HG03460 (cell line): Measurements from ENCODE around the gene DGCR6.
"Not testable (repeated sequence)": the region's sequence is repeated elsewhere in the genome, so short reads cannot be mapped to it uniquely, and the experiment has no call there.

Experiments
- ATAC-seq: cut with Tn5 transposase; IDR thresholded peaks from one replicate; pipeline ENCODE4 v1.9.1; 2021; ENCODE audit not compliant: unreplicated experiment

The DGCR6 gene

GRCh38 chr22:18905540-18906409 is at the start of gene DGCR6:
Gene DGCR6, plus strand, starts transcription at chr22:18906320. Its CDS starts 55 bp downstream, at chr22:18906375.
- ATAC-seq: peak; percentile 80

GRCh38 chr22:18859314-18859713 is 46.8 kb upstream of the DGCR6 start:
- ATAC-seq: not testable (repeated sequence)

DNA sequence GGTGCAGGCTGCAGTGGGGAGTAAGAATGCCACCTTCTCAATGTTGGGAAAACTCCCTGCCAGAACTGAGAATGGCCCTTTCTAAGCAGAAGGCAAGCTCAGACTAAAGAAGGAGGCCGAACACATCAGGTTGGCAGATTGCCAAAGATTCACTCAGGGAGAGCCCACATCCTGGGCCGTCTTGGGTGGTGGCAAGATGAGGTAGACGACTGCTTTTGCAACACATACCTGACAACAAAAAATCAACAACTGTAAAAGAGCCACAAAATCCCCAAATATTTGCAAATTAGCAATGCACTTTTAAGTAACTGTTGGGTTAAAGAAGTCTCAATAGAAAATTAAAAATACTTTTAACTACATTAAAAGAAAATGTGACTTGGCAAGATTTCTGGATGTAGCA is 24.9 kb upstream of the DGCR6 start:
- not testable (repeated sequence) for ATAC-seq

DNA sequence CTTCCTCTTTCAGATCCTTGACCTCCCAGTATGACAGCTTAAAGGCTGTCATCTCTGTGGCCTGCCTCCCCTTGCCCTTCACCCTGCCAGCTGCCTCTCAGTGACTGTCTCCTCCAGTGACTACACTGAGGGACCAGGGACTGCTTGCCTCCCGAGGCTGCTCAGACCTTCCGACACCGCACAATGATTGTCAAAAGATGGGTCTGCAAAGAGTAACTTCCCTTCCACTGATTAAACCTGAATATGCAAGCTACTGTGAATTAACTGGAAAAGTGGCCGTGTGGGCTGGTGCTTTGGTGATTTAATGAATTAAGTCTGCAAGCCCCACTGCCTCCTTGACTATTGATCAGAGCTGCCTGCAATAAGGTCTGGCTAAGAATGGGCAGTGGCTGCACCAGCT is 21.7 kb upstream of the DGCR6 start:
- ATAC-seq: not testable (repeated sequence)

GRCh38 chr22:18888115-18888514 is 18.0 kb upstream of the DGCR6 start:
- ATAC-seq: no peak

GRCh38 chr22:18890510-18891192 is 15.5 kb upstream of the DGCR6 start:
- not testable (repeated sequence) for ATAC-seq

GRCh38 chr22:18893775-18894174 is 12.3 kb upstream of the DGCR6 start:
- not testable (repeated sequence) for ATAC-seq

- ATAC-seq: not testable (repeated sequence)
Measured at GRCh38 chr22:18896037-18896657, 10.0 kb upstream of the DGCR6 start.

DNA sequence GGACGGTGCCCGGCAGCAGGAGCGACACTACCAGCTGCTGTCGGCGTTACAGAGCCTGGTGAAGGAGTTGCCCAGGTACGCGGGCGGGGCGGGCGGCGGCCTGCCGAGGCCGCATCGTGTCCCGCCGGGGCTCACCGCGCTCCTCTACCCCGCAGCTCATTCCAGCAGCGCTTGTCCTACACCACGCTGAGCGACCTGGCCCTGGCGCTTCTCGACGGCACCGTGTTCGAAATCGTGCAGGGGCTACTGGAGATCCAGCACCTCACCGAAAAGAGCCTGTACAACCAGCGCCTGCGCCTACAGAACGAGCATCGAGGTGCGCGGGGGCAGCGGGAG is 258 bp downstream of the DGCR6 start:
- not testable (repeated sequence) for ATAC-seq

- ATAC-seq: no peak
Measured at GRCh38 chr22:18906896-18907295, 776 bp downstream of the DGCR6 start.

DNA sequence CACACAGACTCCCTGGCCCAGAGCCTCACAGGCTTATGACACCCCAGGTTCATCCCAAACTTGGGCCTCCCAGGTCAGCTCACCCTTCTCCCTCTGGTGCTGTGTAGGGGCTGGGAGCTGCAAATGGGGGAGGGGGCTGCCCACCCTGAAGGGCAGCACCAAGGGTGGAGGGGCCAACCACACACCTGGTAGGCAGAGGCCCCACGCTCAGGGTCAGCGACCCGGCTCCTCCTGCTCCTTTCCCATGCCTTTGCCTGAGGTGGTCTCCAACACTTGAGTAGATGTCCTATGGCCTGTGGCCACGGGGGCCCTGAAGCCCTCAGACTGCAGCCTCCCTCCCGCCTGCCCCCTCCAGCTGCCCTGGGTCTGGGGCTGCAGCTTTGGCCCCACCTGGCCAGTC is 3.4 kb downstream of the DGCR6 start:
- no peak for ATAC-seq

- ATAC-seq: not testable (repeated sequence)
Measured at GRCh38 chr22:18911535-18911934, 5.4 kb downstream of the DGCR6 start.

DNA sequence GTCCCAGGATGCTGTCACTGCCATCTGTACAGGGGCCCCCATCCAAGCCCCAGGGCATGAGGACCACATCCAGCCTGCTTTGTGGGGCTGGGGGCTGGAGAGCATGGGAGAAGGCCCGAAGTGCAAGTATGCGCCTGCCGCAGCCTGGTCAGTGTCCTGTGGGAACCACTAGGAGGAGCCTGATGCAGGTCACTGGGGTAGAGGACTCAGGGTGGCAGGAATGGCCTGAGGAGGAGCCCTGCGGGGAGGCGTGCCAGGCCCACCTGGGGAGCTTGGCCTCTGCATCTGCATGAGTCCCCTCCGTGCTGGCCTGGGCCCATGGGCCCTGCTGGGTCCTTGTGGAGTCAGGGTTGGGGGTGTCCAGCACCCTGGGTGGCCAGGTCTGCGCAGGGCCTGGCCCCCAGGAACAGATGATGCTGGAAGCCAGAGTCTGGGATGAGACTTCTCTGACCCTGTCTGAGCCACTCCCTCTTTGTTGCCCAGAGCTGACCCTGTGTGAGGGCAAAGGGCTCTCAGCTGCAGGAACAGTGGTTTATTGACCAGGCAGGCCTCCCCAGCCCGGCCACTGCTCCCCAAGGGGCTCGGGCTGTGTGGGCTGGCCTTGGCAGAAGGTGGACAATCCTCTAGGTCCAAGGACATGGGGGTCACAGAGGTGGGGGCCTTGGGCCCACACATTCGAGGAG is 6.3 kb downstream of the DGCR6 start:
- not testable (repeated sequence) for ATAC-seq

GRCh38 chr22:18914558-18914957 is 8.4 kb downstream of the DGCR6 start:
- not testable (repeated sequence) for ATAC-seq

GRCh38 chr22:18915550-18915949 is 9.4 kb downstream of the DGCR6 start:
- ATAC-seq: not testable (repeated sequence)

DNA sequence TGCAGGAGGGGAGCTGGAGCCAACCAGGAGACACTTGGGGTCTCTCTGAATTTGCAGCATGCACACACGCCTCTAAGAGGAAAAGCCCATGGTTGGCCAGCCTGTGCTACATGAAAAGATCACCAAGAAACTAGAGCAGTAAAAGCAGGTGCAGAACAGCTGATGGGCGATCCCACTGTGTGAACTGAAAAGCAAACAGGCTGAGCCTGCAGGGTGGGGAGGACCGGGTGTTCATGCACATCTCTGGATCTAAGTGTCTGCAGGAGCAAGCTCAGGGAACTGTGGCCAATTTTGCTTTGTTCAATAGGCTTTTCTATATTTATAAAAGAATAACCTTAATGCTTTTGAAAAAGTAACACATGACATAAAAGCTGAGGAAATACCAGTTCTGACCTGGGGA is 11.7 kb downstream of the DGCR6 start:
- ATAC-seq: not testable (repeated sequence)

- ATAC-seq: not testable (repeated sequence)
Measured at GRCh38 chr22:18920257-18920902, 14.3 kb downstream of the DGCR6 start.

GRCh38 chr22:18925368-18926064 is 19.4 kb downstream of the DGCR6 start:
- no peak for ATAC-seq

DNA sequence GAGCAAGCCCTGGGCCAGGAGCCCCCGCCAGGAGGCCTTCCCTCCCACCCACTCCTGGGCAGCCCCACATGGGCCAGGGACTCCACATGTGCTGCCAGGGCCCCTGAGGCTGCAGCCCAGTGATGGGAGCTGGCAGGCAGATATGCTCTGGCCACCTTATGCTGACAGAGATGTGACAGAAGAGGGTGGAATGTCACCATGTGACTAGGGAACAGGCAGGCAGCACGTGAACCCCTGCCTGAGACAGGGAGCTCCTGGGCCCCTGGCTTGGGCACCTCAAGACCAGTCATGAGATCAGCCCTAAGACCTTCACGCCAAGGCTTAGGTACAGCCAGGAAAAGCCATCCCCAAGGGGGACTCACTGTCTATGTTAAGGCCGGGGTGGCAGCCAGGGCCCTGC is 20.9 kb downstream of the DGCR6 start:
- ATAC-seq: no peak

DNA sequence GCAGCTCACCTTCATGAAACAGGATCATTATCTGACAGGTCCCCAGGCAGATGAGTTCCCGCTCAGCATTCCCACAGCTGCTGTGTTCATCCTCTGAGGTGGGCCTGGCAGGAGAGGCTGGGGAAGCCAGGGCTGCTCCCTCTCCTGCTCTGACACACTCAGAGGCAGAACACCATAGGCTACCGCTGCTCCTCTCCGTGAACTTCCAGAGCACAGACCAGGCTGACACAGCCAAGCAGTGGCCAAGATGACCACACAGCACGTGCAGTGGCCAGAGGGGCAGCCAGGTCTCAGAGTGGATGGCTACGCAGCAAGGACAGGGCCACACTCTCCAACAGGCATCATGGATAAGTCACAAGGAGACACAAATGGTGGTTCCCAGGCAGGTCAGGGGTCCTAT is 21.5 kb downstream of the DGCR6 start:
- ATAC-seq: no peak
